Measurements from ENCODE around the gene DLEC1. TPM values are rescaled to one million over a fixed set of nuclear protein-coding genes. Genes with fewer than 3 reads are reported as not detected.
A peak's percentile ranks its signal among the peaks of the same experiment; 100 is the strongest.
"Not testable (repeated sequence)": the region's sequence is repeated elsewhere in the genome, so short reads cannot be mapped to it uniquely, and the experiment has no call there.

DLEC1 gene
- total and polyA plus RNA-seq, 4 experiments from 2014 or later, result 0.49 to 15.1 (median 7.3) TPM

- H3K9me3 Mint-ChIP-seq, result peaks cover 0 to 2% (median 0%) of the 10 kb centered on the region in 8 donors
- ChIA-PET CTCF (ENCODE audit: partially characterized antibody) (no interaction called here), POLR2A (ENCODE audit: partially characterized antibody) (no interaction called here)
- no peaks in the 10 kb centered on the region for H3K4me1 ChIP-seq (ENCODE audit: insufficient read depth, low read length)
- no peak for DNase-seq
- no peak overlapping the region for H3K27ac ChIP-seq (ENCODE audit: low read depth, low read length)
- H3K36me3 ChIP-seq (ENCODE audit: insufficient read depth, low read length), result no peaks in the 10 kb centered on the region
- H3K4me1 Mint-ChIP-seq, result peaks cover 0 to 3% (median 1%) of the 10 kb centered on the region in 4 donors
- H3K4me3 ChIP-seq (ENCODE audit: low read length in 2 of 2), result no peak overlapping the region
- peak overlapping the region in 1 of 7 donors; percentile 25 for H3K27ac Mint-ChIP-seq
- no peaks in the 10 kb centered on the region for H3K27me3 ChIP-seq (ENCODE audit: insufficient read depth, low read length)
- H3K36me3 Mint-ChIP-seq, result peaks cover 9 to 36% of the 10 kb centered on the region in 2 donors
- no peak overlapping the region for H3K4me3 Mint-ChIP-seq
- no peaks in the 10 kb centered on the region for H3K27me3 Mint-ChIP-seq
- H3K9me3 ChIP-seq (ENCODE audit: control insufficient read depth in 1 of 2, low read length in 2 of 2), result no peaks in the 10 kb centered on the region
- intact Hi-C loops (cut with micrococcal nuclease), result no loop called here
Observed at GRCh38 chr3:38059591-38059990, 20.6 kb downstream of the DLEC1 start.

GRCh38 chr3:38062809-38063208 is 23.8 kb downstream of the DLEC1 start:
- DNase-seq, result no peak
- no peaks in the 10 kb centered on the region for H3K36me3 ChIP-seq (ENCODE audit: insufficient read depth, low read length)
- peaks cover 13 to 55% of the 10 kb centered on the region in 2 donors for H3K36me3 Mint-ChIP-seq
- H3K9me3 Mint-ChIP-seq, result peaks cover 0 to 4% (median 0%) of the 10 kb centered on the region in 8 donors
- ChIA-PET CTCF (ENCODE audit: partially characterized antibody) (interaction anchor here (2.4 kb wide), 1 partner anchor 88 kb away, joined by 9 read pairs; no protein-coding TSS in a partner anchor), POLR2A (ENCODE audit: partially characterized antibody) (no interaction called here)
- H3K27ac Mint-ChIP-seq, result no peak overlapping the region
- intact Hi-C loops (cut with micrococcal nuclease), result no loop called here
- no peaks in the 10 kb centered on the region for H3K4me1 Mint-ChIP-seq
- H3K27ac ChIP-seq (ENCODE audit: low read depth, low read length), result no peak overlapping the region
- no peaks in the 10 kb centered on the region for H3K4me1 ChIP-seq (ENCODE audit: insufficient read depth, low read length)
- no peaks in the 10 kb centered on the region for H3K27me3 ChIP-seq (ENCODE audit: insufficient read depth, low read length)
- no peak overlapping the region for H3K4me3 ChIP-seq (ENCODE audit: low read length in 2 of 2)
- no peaks in the 10 kb centered on the region for H3K9me3 ChIP-seq (ENCODE audit: control insufficient read depth in 1 of 2, low read length in 2 of 2)
- H3K4me3 Mint-ChIP-seq, result no peak overlapping the region
- no peaks in the 10 kb centered on the region for H3K27me3 Mint-ChIP-seq

- CTCF ChIA-PET (ENCODE audit: partially characterized antibody), result not testable (repeated sequence)
Observed at GRCh38 chr3:38064453-38064852, 25.4 kb downstream of the DLEC1 start.

GRCh38 chr3:38067508-38068233 is 28.7 kb downstream of the DLEC1 start:
- H3K27ac Mint-ChIP-seq, result no peak overlapping the region
- peaks cover 7 to 29% of the 10 kb centered on the region in 2 donors for H3K36me3 Mint-ChIP-seq
- ChIA-PET CTCF (ENCODE audit: partially characterized antibody) (no interaction called here), POLR2A (ENCODE audit: partially characterized antibody) (no interaction called here)
- no peaks in the 10 kb centered on the region for H3K27me3 Mint-ChIP-seq
- Histone ChIP-seq H3K27me3 (ENCODE audit: insufficient read depth, low read length) (no peaks in the 10 kb centered on the region), H3K4me1 (ENCODE audit: insufficient read depth, low read length) (no peaks in the 10 kb centered on the region), H3K9me3 (ENCODE audit: control insufficient read depth in 1 of 2, low read length in 2 of 2) (no peaks in the 10 kb centered on the region), H3K4me3 (ENCODE audit: low read length in 2 of 2) (no peak overlapping the region), H3K36me3 (ENCODE audit: insufficient read depth, low read length) (no peaks in the 10 kb centered on the region), H3K27ac (ENCODE audit: low read depth, low read length) (no peak overlapping the region)
- intact Hi-C loops (cut with micrococcal nuclease), result no loop called here
- DNase-seq, result no peak
- no peak overlapping the region for H3K4me3 Mint-ChIP-seq
- H3K4me1 Mint-ChIP-seq, result no peaks in the 10 kb centered on the region
- H3K9me3 Mint-ChIP-seq, result peaks cover 0 to 4% (median 0%) of the 10 kb centered on the region in 8 donors

More at GRCh38 chr3:38064453-38064852, 25.4 kb downstream of the DLEC1 start:
- intact Hi-C loops (cut with micrococcal nuclease); H3K27ac Mint-ChIP-seq; H3K27ac ChIP-seq (ENCODE audit: low read depth, low read length); H3K4me3 Mint-ChIP-seq; POLR2A ChIA-PET (ENCODE audit: partially characterized antibody); DNase-seq; H3K4me1 ChIP-seq (ENCODE audit: insufficient read depth, low read length); H3K27me3 Mint-ChIP-seq; H3K4me1 Mint-ChIP-seq; H3K9me3 ChIP-seq (ENCODE audit: control insufficient read depth in 1 of 2, low read length in 2 of 2); H3K36me3 ChIP-seq (ENCODE audit: insufficient read depth, low read length); H3K9me3 Mint-ChIP-seq; H3K4me3 ChIP-seq (ENCODE audit: low read length in 2 of 2); H3K27me3 ChIP-seq (ENCODE audit: insufficient read depth, low read length): not testable (repeated sequence)
- peaks cover 13 to 51% of the 10 kb centered on the region in 2 donors for H3K36me3 Mint-ChIP-seq

GRCh38 chr3:38070013-38070412 is 31.0 kb downstream of the DLEC1 start:
- H3K27me3 Mint-ChIP-seq, result no peaks in the 10 kb centered on the region
- Histone ChIP-seq H3K27me3 (ENCODE audit: insufficient read depth, low read length) (no peaks in the 10 kb centered on the region), H3K27ac (ENCODE audit: low read depth, low read length) (no peak overlapping the region), H3K4me3 (ENCODE audit: low read length in 2 of 2) (no peak overlapping the region), H3K36me3 (ENCODE audit: insufficient read depth, low read length) (no peaks in the 10 kb centered on the region), H3K9me3 (ENCODE audit: control insufficient read depth in 1 of 2, low read length in 2 of 2) (no peaks in the 10 kb centered on the region), H3K4me1 (ENCODE audit: insufficient read depth, low read length) (no peaks in the 10 kb centered on the region)
- H3K36me3 Mint-ChIP-seq, result peaks cover 5 to 19% of the 10 kb centered on the region in 2 donors
- no peak for DNase-seq
- no peak overlapping the region for H3K4me3 Mint-ChIP-seq
- H3K9me3 Mint-ChIP-seq, result peaks cover 0 to 4% (median 0%) of the 10 kb centered on the region in 8 donors
- H3K27ac Mint-ChIP-seq, result no peak overlapping the region
- ChIA-PET CTCF (ENCODE audit: partially characterized antibody) (no interaction called here), POLR2A (ENCODE audit: partially characterized antibody) (no interaction called here)
- H3K4me1 Mint-ChIP-seq, result no peaks in the 10 kb centered on the region
- intact Hi-C loops (cut with micrococcal nuclease), result no loop called here

- H3K4me3 Mint-ChIP-seq; H3K4me3 ChIP-seq (ENCODE audit: low read length in 2 of 2); H3K9me3 ChIP-seq (ENCODE audit: control insufficient read depth in 1 of 2, low read length in 2 of 2); H3K27ac ChIP-seq (ENCODE audit: low read depth, low read length); intact Hi-C loops (cut with micrococcal nuclease); CTCF ChIA-PET (ENCODE audit: partially characterized antibody); H3K36me3 ChIP-seq (ENCODE audit: insufficient read depth, low read length); H3K4me1 ChIP-seq (ENCODE audit: insufficient read depth, low read length); H3K9me3 Mint-ChIP-seq; DNase-seq; H3K4me1 Mint-ChIP-seq; H3K36me3 Mint-ChIP-seq; H3K27me3 Mint-ChIP-seq; POLR2A ChIA-PET (ENCODE audit: partially characterized antibody); H3K27me3 ChIP-seq (ENCODE audit: insufficient read depth, low read length): not testable (repeated sequence)
- peak overlapping the region in 1 of 7 donors; percentile 30 for H3K27ac Mint-ChIP-seq
Observed at GRCh38 chr3:38077073-38077472, 38.1 kb downstream of the DLEC1 start.

GRCh38 chr3:38082296-38082695 is 43.3 kb downstream of the DLEC1 start:
- DNase-seq; H3K4me3 ChIP-seq (ENCODE audit: low read length in 2 of 2); H3K4me1 ChIP-seq (ENCODE audit: insufficient read depth, low read length); intact Hi-C loops (cut with micrococcal nuclease); POLR2A ChIA-PET (ENCODE audit: partially characterized antibody); H3K27me3 ChIP-seq (ENCODE audit: insufficient read depth, low read length); H3K27ac ChIP-seq (ENCODE audit: low read depth, low read length); H3K9me3 ChIP-seq (ENCODE audit: control insufficient read depth in 1 of 2, low read length in 2 of 2); H3K27me3 Mint-ChIP-seq; H3K4me1 Mint-ChIP-seq; H3K36me3 ChIP-seq (ENCODE audit: insufficient read depth, low read length); H3K36me3 Mint-ChIP-seq; H3K4me3 Mint-ChIP-seq; CTCF ChIA-PET (ENCODE audit: partially characterized antibody): not testable (repeated sequence)
- Mint-ChIP-seq H3K27ac (peak overlapping the region in 2 of 7 donors; percentile 29 to 93), H3K9me3 (peaks cover 6 to 25% (median 12%) of the 10 kb centered on the region in 8 donors)

Data from CD4-positive, alpha-beta memory T cell (primary cell).